A549 (cell line): ENCODE measurements around the gene GADD45B. TPM values are rescaled to one million over a fixed set of nuclear protein-coding genes. Genes with fewer than 3 reads are reported as not detected.

Experiments used
- ATAC-seq, 2 experiments: fragments of 200-7000 bp in 1 of 2; fragments of >200 bp in 1 of 2; cut with Nextera tagmentation in 1 of 2; cut with Tn5 transposase in 1 of 2; 3 replicates each; pipeline versions ENCODE4 v1.8.0 to v1.9.1; 2018 to 2020; ENCODE audit warnings: mild to moderate bottlenecking in 1 of 2, moderate library complexity in 1 of 2
- CTCF ChIA-PET: fragments of 300-600 bp; sonication (Branson Sonifier 250); formaldehyde crosslinking; extraction: SDS; loops from one replicate; lab custom pipeline; 2021; ENCODE audit warnings: antibody characterized with exemption, inconsistent platforms; lab: Yijun Ruan, JAX
- POLR2A ChIA-PET: fragments of 350-600 bp; formaldehyde crosslinking; extraction: SDS; loops from one replicate; lab custom pipeline; 2021; ENCODE audit warnings: antibody characterized with exemption, inconsistent platforms; lab: Yijun Ruan, JAX
- DNase-seq, 2 experiments: peaks; one replicate each; pipeline versions ENCODE4 v3.0.0 to v3.0.0-alpha.2; 2011 to 2016; ENCODE audit warnings: low read depth in 1 of 2, low spot score in 1 of 2
- FAIRE-seq: peaks from 2 replicates; lab custom pipeline; 2011; peaks lifted over from hg19 to GRCh38; lab: Jason Lieb, UNC
- H3K27ac ChIP-seq, 2 experiments: fragments of >200 bp; sonication (Bioruptor Twin); formaldehyde crosslinking; 3 replicates each; pipeline ENCODE4 v1.5.1; 2016 to 2017
- H3K4me1 ChIP-seq: fragments of >200 bp; sonication (Bioruptor Twin); formaldehyde crosslinking; 3 replicates; pipeline ENCODE4 v1.6.1; 2016
- H3K4me2 ChIP-seq: fragments of >200 bp; sonication (Bioruptor Twin); formaldehyde crosslinking; 3 replicates; pipeline ENCODE4 v1.6.1; 2016
- H3K4me3 ChIP-seq: fragments of >200 bp; sonication (Bioruptor Twin); formaldehyde crosslinking; 3 replicates; pipeline ENCODE4 v1.5.1; 2016
- H3K9me3 ChIP-seq: fragments of >200 bp; sonication (Bioruptor Twin); formaldehyde crosslinking; 3 replicates; pipeline ENCODE4 v1.6.1; 2016
- ATOH8 ChIP-seq: fragments of 250-450 bp; sonication (Bioruptor Pico); IDR thresholded peaks from 2 replicates; pipeline ENCODE4 v1.5.0; 2020; ENCODE audit warnings: low read depth, mild to moderate bottlenecking, moderate library complexity
- CHD2 ChIP-seq: fragments of 150-350 bp; IDR thresholded peaks from 2 replicates; pipeline ENCODE4 v1.6.1; 2014; ENCODE audit warnings: low read length; ENCODE audit not compliant: partially characterized antibody
- CHD4 ChIP-seq: fragments of 200-600 bp; sonication (generic); IDR thresholded peaks from 2 replicates; pipeline ENCODE4 v1.6.1; 2016; ENCODE audit warnings: antibody characterized with exemption, mild to moderate bottlenecking, borderline replicate concordance
- E2F6 ChIP-seq: IDR thresholded peaks from 2 replicates; pipeline ENCODE4 v1.6.1; 2012; ENCODE audit warnings: low read depth, borderline replicate concordance
- EHMT2 ChIP-seq: fragments of 200-600 bp; sonication (generic); IDR thresholded peaks from 2 replicates; pipeline ENCODE4 v1.6.1; 2016; ENCODE audit warnings: antibody characterized with exemption, low read depth, mild to moderate bottlenecking, moderate library complexity
- FOSL2 ChIP-seq, 2 experiments: fragments of 450-650 bp in 1 of 2; fragments of >200 bp in 1 of 2; sonication (Bioruptor Twin) in 1 of 2; formaldehyde crosslinking; IDR thresholded peaks; 2 replicates each; pipeline versions ENCODE4 v1.5.0 to v1.6.1; 2016 to 2020; ENCODE audit warnings: mild to moderate bottlenecking in 1 of 2, moderate library complexity in 1 of 2
- GATA3 ChIP-seq: IDR thresholded peaks from 2 replicates; pipeline ENCODE4 v1.6.1; 2012; ENCODE audit warnings: borderline replicate concordance
- HES2 ChIP-seq: fragments of >200 bp; sonication (Bioruptor Twin); formaldehyde crosslinking; IDR thresholded peaks from 2 replicates; pipeline ENCODE4 v1.6.1; 2016
- HOXA7 ChIP-seq: fragments of 250-450 bp; sonication (Bioruptor Pico); IDR thresholded peaks from 2 replicates; pipeline ENCODE4 v1.5.0; 2020; ENCODE audit warnings: mild to moderate bottlenecking, moderate library complexity
- HOXB13 ChIP-seq: fragments of 250-450 bp; sonication (Bioruptor Pico); IDR thresholded peaks from 2 replicates; pipeline ENCODE4 v1.5.0; 2020; ENCODE audit warnings: low read depth, mild to moderate bottlenecking, moderate library complexity
- KDM5A ChIP-seq: fragments of 200-600 bp; sonication (generic); IDR thresholded peaks from 2 replicates; pipeline ENCODE4 v1.6.1; 2016; ENCODE audit warnings: antibody characterized with exemption, mild to moderate bottlenecking
- MAFK ChIP-seq: fragments of 450-650 bp; IDR thresholded peaks from 2 replicates; pipeline ENCODE4 v1.6.1; 2014; ENCODE audit not compliant: partially characterized antibody
- MAX ChIP-seq: IDR thresholded peaks from 2 replicates; pipeline ENCODE4 v1.6.1; 2012
- MAZ ChIP-seq: fragments of 150-350 bp; IDR thresholded peaks from 2 replicates; pipeline ENCODE4 v1.6.1; 2014; ENCODE audit warnings: antibody characterized with exemption, low read depth, low read length, borderline replicate concordance
- PHF8 ChIP-seq: fragments of 200-600 bp; sonication (generic); IDR thresholded peaks from 2 replicates; pipeline ENCODE4 v1.6.1; 2016; ENCODE audit warnings: low read depth, mild to moderate bottlenecking, antibody characterized with exemption, moderate library complexity, borderline replicate concordance
- RAD21 ChIP-seq, 2 experiments: fragments of >200 bp in 1 of 2; sonication (Bioruptor Twin) in 1 of 2; formaldehyde crosslinking in 1 of 2; IDR thresholded peaks in 1 of 2; conservative IDR thresholded peaks in 1 of 2; 2 replicates in 1 of 2; 3 replicates in 1 of 2; pipeline ENCODE4 v1.6.1; 2012 to 2018; ENCODE audit warnings: inconsistent platforms in 1 of 2
- REST ChIP-seq: fragments of 200-600 bp; sonication (generic); IDR thresholded peaks from 2 replicates; pipeline ENCODE4 v1.6.1; 2016; ENCODE audit warnings: antibody characterized with exemption, mild to moderate bottlenecking, moderate library complexity
- RNF2 ChIP-seq: fragments of 200-600 bp; sonication (generic); IDR thresholded peaks from 2 replicates; pipeline ENCODE4 v1.6.1; 2016; ENCODE audit warnings: low read depth, mild to moderate bottlenecking, antibody characterized with exemption, moderate library complexity, borderline replicate concordance
- SREBF2 ChIP-seq: fragments of 450-650 bp; IDR thresholded peaks from 2 replicates; pipeline ENCODE4 v1.6.1; 2014; ENCODE audit warnings: mild to moderate bottlenecking, moderate library complexity
- ZC3H11A ChIP-seq: fragments of 450-650 bp; IDR thresholded peaks from 2 replicates; pipeline ENCODE4 v1.6.1; 2014; ENCODE audit warnings: antibody characterized with exemption, mild to moderate bottlenecking
- WGBS: methylation state at CpG from one replicate; pipeline ENCODE4 v1.1.6; 2017; ENCODE audit errors: missing lambda C conversion rate; 5-methylcytosine and 5-hydroxymethylcytosine counted together
- polyA plus RNA-seq, 4 experiments: library from polyadenylated mRNA; depleted of rRNA in 3 of 4; stranded (reverse); fragments of >200 nt; fragmentation: RNase III in 1 of 4; extraction: RNeasy Plus Mini Kit Qiagen cat#74134 plus additional on column Dnase treatment in 1 of 4; gene quantifications; 2 replicates in 3 of 4; 3 replicates in 1 of 4; pipeline ENCODE4 v1.2.3, GENCODE V29; 2011 to 2017

Gene GADD45B
- polyA plus RNA-seq, 2 of the 4 experiments (the other 2 are of a cell fraction), result 39.9 to 72.5 TPM

GRCh38 chr19:2440515-2440914 lies 35.4 kb upstream of the GADD45B start:
- 85% methylated on average over 1 of the region's 1 CpG for WGBS
- Histone ChIP-seq H3K4me1 (no peaks in the 10 kb centered on the region), H3K9me3 (no peaks in the 10 kb centered on the region), H3K4me3 (no peak overlapping the region), H3K27ac (no peak overlapping the region), H3K4me2 (no peak overlapping the region)
- no peak for TF ChIP-seq RAD21 (conservative IDR thresholded peaks at IDR 0.05 in 1 of 2, IDR thresholded peaks at IDR 0.05 in 1 of 2)
- no peak for TF ChIP-seq ZC3H11A
- TF ChIP-seq KDM5A, result no peak
- TF ChIP-seq HOXA7 (CRISPR knock-in tag), result no peak
- TF ChIP-seq ATOH8 (CRISPR knock-in tag), result no peak
- TF ChIP-seq GATA3, result no peak
- TF ChIP-seq MAZ, result no peak
- TF ChIP-seq MAFK, result no peak
- TF ChIP-seq PHF8, result no peak
- no peak for TF ChIP-seq RNF2
- TF ChIP-seq EHMT2, result no peak
- no peak for TF ChIP-seq HES2
- no peak for TF ChIP-seq REST
- TF ChIP-seq MAX, result no peak
- ATAC-seq (no peak), DNase-seq (no peak), FAIRE-seq (no peak)
- ChIA-PET POLR2A (no interaction called here), CTCF (interaction anchor here (1.5 to 2.2 kb wide), 2 partner anchors 13 to 196 kb away, joined by 4 to 7 read pairs; no protein-coding TSS in a partner anchor)

GRCh38 chr19:2441096-2441752 lies 34.7 kb upstream of the GADD45B start:
- no peak for TF ChIP-seq CHD2
- no peak for TF ChIP-seq SREBF2
- no peak for TF ChIP-seq FOSL2 (IDR thresholded peaks at IDR 0.05)
- no peak for TF ChIP-seq FOSL2 (CRISPR knock-in tag; IDR thresholded peaks at IDR 0.05)
- TF ChIP-seq E2F6, result no peak
- no peak for TF ChIP-seq CHD4
- no peak for TF ChIP-seq HOXB13
- TF ChIP-seq, all 56 proteins: peak for 0
- CTCF ChIA-PET, result interaction anchor here (1.5 to 2.2 kb wide), 2 partner anchors 13 to 196 kb away, joined by 4 to 7 read pairs; no protein-coding TSS in a partner anchor
- Histone ChIP-seq H3K4me3 (no peak overlapping the region), H3K4me2 (no peak overlapping the region), H3K27ac (no peak overlapping the region), H3K4me1 (no peaks in the 10 kb centered on the region), H3K9me3 (no peaks in the 10 kb centered on the region)
- DNase-seq (no peak), ATAC-seq (no peak), FAIRE-seq (no peak)
- 91% methylated on average over 7 of the region's 26 CpGs for WGBS
- POLR2A ChIA-PET, result no interaction called here
